GM12892 (cell line): ENCODE measurements around the gene ECE2.

ENCODE experiments used
- POLR2A ChIP-seq: IDR thresholded peaks from 2 replicates; pipeline ENCODE4 v1.6.1; 2011; ENCODE audit warnings: low read depth, low read length, control low read depth
- POLR2AphosphoS5 ChIP-seq: IDR thresholded peaks from 2 replicates; pipeline ENCODE4 v1.6.1; 2011; ENCODE audit warnings: low read depth, low read length, control low read depth
- TAF1 ChIP-seq: IDR thresholded peaks from 2 replicates; pipeline ENCODE4 v1.6.1; 2011; ENCODE audit warnings: low read depth, mild to moderate bottlenecking, control low read depth, low read length, borderline replicate concordance

GRCh38 chr3:184328516-184328915 lies 52.7 kb downstream of the ECE2 start:
- no peak for TF ChIP-seq POLR2A
- TF ChIP-seq TAF1: no peak
- TF ChIP-seq POLR2AphosphoS5: no peak
